T-helper 17 cell (primary cell): ENCODE results near the gene CKAP2. TPM values are rescaled to one million over a fixed set of nuclear protein-coding genes. Genes with fewer than 3 reads are reported as not detected.
A peak's percentile ranks its signal among the peaks of the same experiment; 100 is the strongest.
"Not testable (repeated sequence)": the region's sequence is repeated elsewhere in the genome, so short reads cannot be mapped to it uniquely, and the experiment has no call there.

ENCODE experiments used
- ATAC-seq: fragments of 150-1000 bp; cut with Tn5 transposase; 2 replicates; pipeline ENCODE4 v1.10.0; 2021; ENCODE audit warnings: mild to moderate bottlenecking, moderate library complexity
- DNase-seq, 3 donors: peaks; one replicate each; pipeline versions ENCODE4 v3.0.0 to v3.0.0-alpha.2; 2020 to 2021
- H3K9me3 ChIP-seq: one replicate; pipeline ENCODE4 v1.7.0; 2013; ENCODE audit warnings: low read length, mild to moderate bottlenecking; ENCODE audit not compliant: control insufficient read depth, poor library complexity, severe bottlenecking
- H3K27ac Mint-ChIP-seq: one replicate; pipeline ENCODE4 v1.8.0; 2022; ENCODE audit warnings: mild to moderate bottlenecking, moderate library complexity, mixed read lengths
- H3K27me3 Mint-ChIP-seq: one replicate; pipeline ENCODE4 v1.8.0; 2022; ENCODE audit warnings: mixed read lengths
- H3K36me3 Mint-ChIP-seq: one replicate; pipeline ENCODE4 v1.8.0; 2022; ENCODE audit warnings: low read depth, mixed read lengths
- H3K4me1 Mint-ChIP-seq: one replicate; pipeline ENCODE4 v1.8.0; 2022; ENCODE audit warnings: mild to moderate bottlenecking, mixed read lengths
- H3K4me3 Mint-ChIP-seq: one replicate; pipeline ENCODE4 v1.8.0; 2022; ENCODE audit warnings: mild to moderate bottlenecking, moderate library complexity, mixed read lengths
- total RNA-seq, 4 donors: library from RNA in 2 of 4; stranded (reverse) in 2 of 4; gene quantifications; one replicate each; pipeline ENCODE4 v1.2.3 and lab custom pipeline; 2022 to 2026

Gene CKAP2
- total RNA-seq (10 to 100 TPM; 21.8 to 27.8 TPM), total RNA-seq (lab: John Stamatoyannopoulos, UW) (24.4 to 33.1 reads per million in 2 donors)

GRCh38 chr13:52454820-52455676, at the start of gene CKAP2:
Gene CKAP2, plus strand, starts transcription at chr13:52455478. Its CDS starts 79 bp downstream, at chr13:52455557.
- H3K9me3 ChIP-seq, result no peaks in the 10 kb centered on the region
- peaks cover 26% of the 10 kb centered on the region for H3K4me1 Mint-ChIP-seq
- peak; percentile 84 for ATAC-seq
- peaks cover 2% of the 10 kb centered on the region for H3K36me3 Mint-ChIP-seq
- H3K4me3 Mint-ChIP-seq, result peak within 1 kb of the TSS; percentile 97
- peak; percentile 86 to 89 (median 87) for DNase-seq
- peak within 1 kb of the TSS; percentile 97 for H3K27ac Mint-ChIP-seq
- H3K27me3 Mint-ChIP-seq, result no peaks in the 10 kb centered on the region

DNA sequence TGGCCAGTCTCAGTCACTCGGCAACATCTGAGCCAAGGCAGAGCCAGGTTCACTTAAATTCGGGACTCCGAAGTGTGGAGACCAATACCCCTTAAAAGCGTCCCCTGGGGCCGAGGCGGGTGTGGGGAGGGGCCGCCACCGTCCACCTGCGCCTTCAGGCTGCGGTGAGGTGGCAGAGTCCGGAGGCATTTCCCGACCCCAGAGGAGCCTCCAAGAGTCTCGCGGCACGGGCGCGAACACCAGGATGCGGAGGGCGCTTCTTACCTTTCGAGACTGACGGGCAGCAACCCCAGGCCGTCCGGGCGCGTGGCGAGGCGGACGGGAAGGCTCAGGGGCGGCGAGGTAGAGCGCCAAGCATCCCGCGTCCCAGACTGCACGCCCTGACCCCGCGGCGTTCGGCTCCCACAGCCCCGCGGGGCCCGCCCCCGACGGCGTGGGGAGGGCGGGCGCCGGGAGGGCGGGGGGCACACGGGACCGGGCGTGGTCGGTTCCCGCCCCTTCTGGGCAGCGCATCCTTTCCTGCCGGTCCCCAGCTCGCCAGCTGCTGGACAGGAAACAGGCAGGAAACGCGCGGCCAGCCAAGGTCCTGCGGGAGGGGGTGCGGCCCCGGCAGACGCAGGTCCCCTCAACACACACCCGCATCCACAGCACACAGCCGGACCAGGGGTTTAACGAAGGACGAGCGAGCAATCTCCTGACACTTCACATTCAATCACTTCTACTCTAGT, 49.3 kb upstream of the CKAP2 start, which contains the start of gene THSD1:
Gene THSD1, minus strand, starts transcription at position 406 of the 728 bp plus-strand sequence. CDS start 3,572 bp downstream, outside the sequence.
- peak in 1 of 3 donors; percentile 13 for DNase-seq
- H3K9me3 ChIP-seq, result no peaks in the 10 kb centered on the region
- ATAC-seq, result peak; percentile 52
- peaks cover 9% of the 10 kb centered on the region for H3K4me1 Mint-ChIP-seq
- H3K27ac Mint-ChIP-seq, result no peak within 1 kb of the TSS
- peaks cover 21% of the 10 kb centered on the region for H3K27me3 Mint-ChIP-seq
- peak within 1 kb of the TSS; percentile 83 for H3K4me3 Mint-ChIP-seq
- no peaks in the 10 kb centered on the region for H3K36me3 Mint-ChIP-seq

GRCh38 chr13:52406629-52407028, 48.6 kb upstream of the CKAP2 start:
- Mint-ChIP-seq H3K4me3 (peak overlapping the region; percentile 82), H3K36me3 (no peaks in the 10 kb centered on the region), H3K27ac (no peak overlapping the region), H3K4me1 (peaks cover 9% of the 10 kb centered on the region), H3K27me3 (peaks cover 19% of the 10 kb centered on the region)
- ATAC-seq (no peak), DNase-seq (no peak)
- H3K9me3 ChIP-seq, result no peaks in the 10 kb centered on the region

GRCh38 chr13:52407436-52407835, 47.8 kb upstream of the CKAP2 start:
- H3K27me3 Mint-ChIP-seq, result peaks cover 15% of the 10 kb centered on the region
- not testable (repeated sequence) for DNase-seq, H3K9me3 ChIP-seq, H3K27ac Mint-ChIP-seq, ATAC-seq, H3K36me3 Mint-ChIP-seq, H3K4me3 Mint-ChIP-seq, H3K4me1 Mint-ChIP-seq

DNA sequence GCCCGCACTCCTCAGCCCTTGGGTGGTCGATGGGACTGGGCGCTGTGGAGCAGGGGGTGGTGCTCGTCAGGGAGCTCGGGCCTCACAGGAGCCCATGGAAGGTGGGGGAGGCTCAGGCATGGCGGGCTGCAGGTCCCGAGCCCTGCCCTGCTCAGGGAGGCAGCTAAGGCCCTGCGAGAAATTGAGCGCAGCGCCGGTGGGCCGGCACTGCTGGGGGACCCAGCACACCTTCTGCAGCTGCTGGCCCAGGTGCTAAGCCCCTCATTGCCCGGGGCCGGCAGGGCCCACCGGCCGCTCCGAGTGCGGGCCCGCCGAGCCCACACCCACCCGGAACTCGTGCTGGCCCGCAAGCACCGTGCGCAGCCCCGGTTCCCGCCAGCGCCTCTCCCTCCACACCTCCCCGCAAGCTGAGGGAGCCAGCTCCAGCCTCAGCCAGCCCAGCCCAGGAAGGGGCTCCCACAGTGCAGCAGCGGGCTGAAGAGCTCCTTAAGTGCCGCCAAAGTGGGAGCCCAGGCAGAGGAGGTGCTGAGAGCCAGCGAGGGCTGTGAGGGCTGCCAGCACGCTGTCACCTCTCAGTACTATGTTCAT, 47.1 kb upstream of the CKAP2 start:
- H3K4me3 Mint-ChIP-seq, ATAC-seq, H3K4me1 Mint-ChIP-seq, H3K27ac Mint-ChIP-seq, H3K9me3 ChIP-seq, H3K36me3 Mint-ChIP-seq, H3K27me3 Mint-ChIP-seq, DNase-seq: not testable (repeated sequence)

GRCh38 chr13:52411629-52412028, 43.6 kb upstream of the CKAP2 start:
- Mint-ChIP-seq H3K4me1 (no peaks in the 10 kb centered on the region), H3K27me3 (no peaks in the 10 kb centered on the region), H3K27ac (no peak overlapping the region), H3K36me3 (peaks cover 6% of the 10 kb centered on the region), H3K4me3 (no peak overlapping the region)
- DNase-seq (no peak), ATAC-seq (no peak)
- no peaks in the 10 kb centered on the region for H3K9me3 ChIP-seq

- Mint-ChIP-seq H3K4me1 (no peaks in the 10 kb centered on the region), H3K27ac (no peak overlapping the region), H3K36me3 (peaks cover 6% of the 10 kb centered on the region), H3K4me3 (no peak overlapping the region), H3K27me3 (no peaks in the 10 kb centered on the region)
- no peak for DNase-seq
- no peaks in the 10 kb centered on the region for H3K9me3 ChIP-seq
- no peak for ATAC-seq
Measured at GRCh38 chr13:52412128-52412527, 43.1 kb upstream of the CKAP2 start.

GRCh38 chr13:52414051-52414450, 41.2 kb upstream of the CKAP2 start:
- DNase-seq, result no peak
- H3K4me3 Mint-ChIP-seq, result no peak overlapping the region
- H3K4me1 Mint-ChIP-seq, result no peaks in the 10 kb centered on the region
- no peak for ATAC-seq
- H3K27ac Mint-ChIP-seq, result no peak overlapping the region
- H3K27me3 Mint-ChIP-seq, result no peaks in the 10 kb centered on the region
- H3K36me3 Mint-ChIP-seq, result peaks cover 6% of the 10 kb centered on the region
- H3K9me3 ChIP-seq, result no peaks in the 10 kb centered on the region

- Mint-ChIP-seq H3K27ac (no peak overlapping the region), H3K36me3 (peaks cover 10% of the 10 kb centered on the region), H3K4me3 (no peak overlapping the region), H3K27me3 (no peaks in the 10 kb centered on the region), H3K4me1 (peaks cover 4% of the 10 kb centered on the region)
- DNase-seq (no peak), ATAC-seq (no peak)
- H3K9me3 ChIP-seq, result no peaks in the 10 kb centered on the region
Measured at GRCh38 chr13:52414963-52415362, 40.3 kb upstream of the CKAP2 start.

DNA sequence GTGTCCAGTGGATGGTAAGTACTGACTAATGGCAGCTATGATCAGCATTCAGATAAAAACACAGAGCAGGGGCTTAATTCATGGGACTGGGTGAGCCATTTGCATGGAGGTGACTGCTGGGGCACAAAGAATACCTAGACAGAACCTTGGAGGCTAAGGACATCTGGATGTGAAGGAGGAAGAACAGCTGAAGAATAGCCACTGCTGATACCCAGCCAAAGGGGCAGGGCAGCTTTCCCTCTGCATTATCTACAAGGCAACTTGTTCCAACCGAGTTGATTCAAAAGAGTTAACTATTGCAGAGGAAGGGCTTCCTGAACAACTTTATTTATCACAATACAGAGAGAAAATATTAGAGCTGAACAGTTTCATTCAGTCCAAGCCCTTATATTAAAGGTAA, 36.2 kb upstream of the CKAP2 start:
- Mint-ChIP-seq H3K27me3 (no peaks in the 10 kb centered on the region), H3K27ac (no peak overlapping the region), H3K4me1 (peaks cover 4% of the 10 kb centered on the region), H3K36me3 (peaks cover 16% of the 10 kb centered on the region), H3K4me3 (no peak overlapping the region)
- no peaks in the 10 kb centered on the region for H3K9me3 ChIP-seq
- ATAC-seq, result no peak
- no peak for DNase-seq

GRCh38 chr13:52421216-52421615, 34.1 kb upstream of the CKAP2 start:
- peaks cover 7% of the 10 kb centered on the region for H3K4me1 Mint-ChIP-seq
- ATAC-seq (no peak), DNase-seq (no peak)
- no peak overlapping the region for H3K27ac Mint-ChIP-seq
- H3K4me3 Mint-ChIP-seq, result no peak overlapping the region
- H3K27me3 Mint-ChIP-seq, result no peaks in the 10 kb centered on the region
- no peaks in the 10 kb centered on the region for H3K9me3 ChIP-seq
- H3K36me3 Mint-ChIP-seq, result peaks cover 16% of the 10 kb centered on the region

DNA sequence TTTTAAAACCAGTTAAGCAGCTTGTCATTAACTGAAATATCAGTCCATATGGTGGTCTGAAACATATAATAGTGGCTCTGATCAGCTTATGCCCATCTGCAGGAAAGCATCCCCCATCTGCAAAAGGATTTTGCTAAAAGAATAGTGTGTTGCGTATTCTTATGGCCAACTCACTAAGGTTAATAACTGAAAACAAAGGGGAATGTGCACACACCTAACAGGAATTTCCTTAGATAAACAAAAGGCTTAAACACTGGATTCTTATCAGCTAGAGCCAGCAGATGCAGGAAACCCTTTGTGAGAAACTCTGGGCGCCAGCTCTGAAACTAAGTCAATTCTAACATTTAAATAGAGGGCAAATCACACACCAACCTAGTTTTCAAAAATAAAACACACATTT, 27.0 kb upstream of the CKAP2 start:
- Mint-ChIP-seq H3K27me3 (no peaks in the 10 kb centered on the region), H3K4me3 (no peak overlapping the region), H3K4me1 (peaks cover 3% of the 10 kb centered on the region), H3K36me3 (peaks cover 11% of the 10 kb centered on the region), H3K27ac (no peak overlapping the region)
- ATAC-seq, result no peak
- DNase-seq, result no peak
- H3K9me3 ChIP-seq, result no peaks in the 10 kb centered on the region

- ATAC-seq (no peak), DNase-seq (no peak)
- H3K9me3 ChIP-seq, result no peaks in the 10 kb centered on the region
- H3K27ac Mint-ChIP-seq, result no peak overlapping the region
- H3K4me1 Mint-ChIP-seq, result peaks cover 3% of the 10 kb centered on the region
- H3K36me3 Mint-ChIP-seq, result peaks cover 6% of the 10 kb centered on the region
- no peak overlapping the region for H3K4me3 Mint-ChIP-seq
- no peaks in the 10 kb centered on the region for H3K27me3 Mint-ChIP-seq
Measured at GRCh38 chr13:52432456-52432855, 22.8 kb upstream of the CKAP2 start.
